HUES48 (cell line): ENCODE results near the gene ADGRB3.
"Not testable (repeated sequence)": the region's sequence is repeated elsewhere in the genome, so short reads cannot be mapped to it uniquely, and the experiment has no call there.

Experiments
- H3K27ac ChIP-seq: one replicate; pipeline ENCODE4 v1.7.0; 2013; ENCODE audit warnings: low read depth, low read length, inconsistent platforms
- H3K27me3 ChIP-seq: 2 replicates; pipeline ENCODE4 v1.6.1; 2013; ENCODE audit warnings: mild to moderate bottlenecking, low read length; ENCODE audit not compliant: control insufficient read depth, insufficient read depth
- H3K36me3 ChIP-seq: 2 replicates; pipeline ENCODE4 v1.6.1; 2013; ENCODE audit warnings: low read length; ENCODE audit not compliant: control insufficient read depth, insufficient read depth
- H3K4me1 ChIP-seq: 2 replicates; pipeline ENCODE4 v1.6.1; 2013; ENCODE audit warnings: mild to moderate bottlenecking, low read length; ENCODE audit not compliant: control insufficient read depth, insufficient read depth
- H3K4me3 ChIP-seq: 2 replicates; pipeline ENCODE4 v1.5.1; 2013; ENCODE audit warnings: mild to moderate bottlenecking, low read depth, low read length
- H3K9ac ChIP-seq: 2 replicates; pipeline ENCODE4 v1.6.1; 2013; ENCODE audit warnings: mild to moderate bottlenecking, low read depth, low read length, moderate library complexity
- H3K9me3 ChIP-seq: 2 replicates; pipeline ENCODE4 v1.6.1; 2013; ENCODE audit warnings: low read length; ENCODE audit not compliant: control insufficient read depth, insufficient read depth

ADGRB3 gene

GRCh38 chr6:69111301-69111700, 476.2 kb downstream of the ADGRB3 start:
- no peaks in the 10 kb centered on the region for H3K36me3 ChIP-seq
- H3K27me3 ChIP-seq, result no peaks in the 10 kb centered on the region
- no peak overlapping the region for H3K27ac ChIP-seq
- no peak overlapping the region for H3K4me3 ChIP-seq
- H3K4me1 ChIP-seq, result peaks cover 7% of the 10 kb centered on the region; the same call in 1 of the 2 replicates
- no peak overlapping the region for H3K9ac ChIP-seq
- no peaks in the 10 kb centered on the region for H3K9me3 ChIP-seq

DNA sequence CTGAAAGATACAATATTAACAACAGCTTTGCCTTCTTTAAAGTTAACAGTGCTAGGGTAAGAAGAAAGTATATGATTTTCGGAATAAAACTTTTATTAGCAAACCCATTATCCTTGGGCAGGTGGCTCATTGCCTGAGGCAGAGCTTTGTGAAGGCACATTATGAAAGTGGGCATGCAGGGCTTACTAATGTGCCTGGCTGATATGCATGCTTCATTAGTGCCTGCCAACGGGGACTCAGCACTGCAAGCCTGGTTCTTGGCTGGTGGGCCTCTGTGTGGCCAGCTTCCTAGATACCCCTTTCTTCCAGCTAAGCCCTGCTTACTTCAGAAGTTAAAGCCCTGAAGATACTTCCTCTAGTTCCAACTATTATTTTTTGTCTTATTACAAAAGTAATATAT, 481.6 kb downstream of the ADGRB3 start:
- H3K4me1 ChIP-seq, result peaks cover 3% of the 10 kb centered on the region; the same call in 1 of the 2 replicates
- H3K27me3 ChIP-seq, result no peaks in the 10 kb centered on the region
- no peak overlapping the region for H3K27ac ChIP-seq
- H3K9ac ChIP-seq, result no peak overlapping the region
- no peaks in the 10 kb centered on the region for H3K9me3 ChIP-seq
- H3K4me3 ChIP-seq, result no peak overlapping the region
- H3K36me3 ChIP-seq, result no peaks in the 10 kb centered on the region

DNA sequence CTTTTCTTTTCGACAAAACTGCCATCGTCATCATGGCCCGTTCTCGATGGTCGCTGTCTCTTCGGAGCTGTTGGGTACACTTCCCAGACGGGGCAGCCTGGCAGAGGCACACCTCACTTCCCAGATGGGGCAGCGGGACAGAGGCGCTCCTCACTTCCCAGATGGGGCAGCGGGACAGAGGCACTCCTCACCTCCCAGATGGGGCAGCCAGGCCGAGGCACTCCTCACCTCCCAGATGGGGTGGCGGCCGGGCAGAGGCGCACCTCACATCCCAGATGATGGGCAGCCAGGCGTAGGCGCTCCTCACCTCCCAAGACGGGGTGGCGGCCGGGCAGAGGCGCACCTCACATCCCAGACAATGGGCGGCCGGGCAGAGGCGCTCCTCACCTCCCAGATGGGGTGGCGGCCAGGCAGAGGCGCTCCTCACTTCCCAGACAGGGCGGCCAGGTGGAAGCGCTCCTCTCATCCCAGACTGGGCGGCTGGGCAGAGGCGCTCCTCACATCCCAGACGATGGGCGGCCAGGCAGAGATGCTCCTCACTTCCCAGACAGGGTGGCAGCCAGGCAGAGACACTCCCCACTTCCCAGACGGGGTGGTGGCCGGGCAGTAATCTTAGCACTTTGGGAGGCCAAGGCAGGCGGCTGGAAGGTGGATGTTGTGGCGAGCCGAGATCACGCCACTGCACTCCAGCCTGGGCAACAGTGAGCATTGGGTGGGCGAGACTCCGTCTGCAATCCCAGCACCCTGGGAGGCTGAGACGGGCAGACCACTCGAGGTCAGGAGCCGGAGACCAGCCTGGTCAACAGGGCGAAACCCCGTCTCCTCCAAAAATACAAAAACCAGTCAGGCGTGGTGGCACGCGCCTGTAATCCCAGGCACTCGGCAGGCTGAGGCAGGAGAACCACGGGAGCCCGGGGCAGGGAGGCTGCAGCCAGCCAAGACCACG, 486.7 kb downstream of the ADGRB3 start:
- not testable (repeated sequence) for H3K9ac ChIP-seq, H3K27ac ChIP-seq, H3K4me3 ChIP-seq, H3K9me3 ChIP-seq, H3K27me3 ChIP-seq, H3K4me1 ChIP-seq, H3K36me3 ChIP-seq

DNA sequence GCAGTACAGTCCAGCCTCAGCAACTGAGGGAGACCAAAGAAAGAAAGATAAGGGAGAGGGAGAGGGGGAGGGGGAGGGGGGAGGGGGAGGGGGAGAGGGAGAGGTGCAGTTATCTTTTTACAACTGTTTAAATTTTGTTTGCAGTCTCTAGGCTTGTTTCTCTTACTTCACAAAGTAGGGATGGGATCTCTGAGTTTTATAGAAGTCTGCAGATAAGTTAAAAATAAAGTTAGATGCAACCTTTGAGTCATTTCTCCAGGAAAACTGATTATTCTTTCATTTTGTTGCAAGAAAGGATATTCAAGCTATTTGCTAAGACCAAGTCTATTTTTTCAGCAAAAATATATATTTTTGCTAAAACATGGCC, 487.3 kb downstream of the ADGRB3 start:
- Histone ChIP-seq H3K4me1 (no peaks in the 10 kb centered on the region), H3K4me3 (no peak overlapping the region), H3K9ac (no peak overlapping the region), H3K36me3 (no peaks in the 10 kb centered on the region), H3K9me3 (no peaks in the 10 kb centered on the region), H3K27me3 (no peaks in the 10 kb centered on the region), H3K27ac (no peak overlapping the region)

- Histone ChIP-seq H3K36me3 (no peaks in the 10 kb centered on the region), H3K27me3 (no peaks in the 10 kb centered on the region), H3K4me1 (no peaks in the 10 kb centered on the region; the same call in 1 of the 2 replicates), H3K4me3 (no peak overlapping the region), H3K9ac (no peak overlapping the region), H3K27ac (no peak overlapping the region), H3K9me3 (no peaks in the 10 kb centered on the region)
Observed at GRCh38 chr6:69128411-69128810, 493.3 kb downstream of the ADGRB3 start.

DNA sequence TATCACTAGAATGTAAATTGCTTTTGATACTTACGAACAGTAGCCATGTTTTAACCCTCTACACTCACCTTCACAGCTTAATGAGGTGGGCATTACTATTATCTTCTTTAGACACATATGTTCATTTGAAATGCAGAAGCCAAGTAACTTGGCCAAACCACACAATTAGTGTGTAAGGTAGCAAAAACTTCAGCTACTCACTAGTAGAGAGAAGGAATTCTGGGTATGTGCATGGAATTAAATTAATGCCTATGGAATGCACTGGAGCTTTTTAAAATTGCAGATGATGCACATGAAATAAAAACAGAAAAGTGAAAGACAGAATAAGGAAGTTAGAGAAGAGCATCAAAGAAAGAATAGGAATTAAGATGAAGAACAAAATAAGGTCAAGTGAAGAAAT, 494.0 kb downstream of the ADGRB3 start:
- Histone ChIP-seq H3K27ac (no peak overlapping the region), H3K4me3 (no peak overlapping the region), H3K9ac (no peak overlapping the region), H3K9me3 (no peaks in the 10 kb centered on the region), H3K4me1 (no peaks in the 10 kb centered on the region; the same call in 1 of the 2 replicates), H3K36me3 (no peaks in the 10 kb centered on the region), H3K27me3 (no peaks in the 10 kb centered on the region)

GRCh38 chr6:69135927-69136326, 500.8 kb downstream of the ADGRB3 start:
- Histone ChIP-seq H3K27me3 (no peaks in the 10 kb centered on the region), H3K36me3 (no peaks in the 10 kb centered on the region), H3K27ac (no peak overlapping the region), H3K4me1 (peaks cover 6% of the 10 kb centered on the region), H3K9me3 (no peaks in the 10 kb centered on the region), H3K9ac (no peak overlapping the region), H3K4me3 (no peak overlapping the region)

GRCh38 chr6:69138148-69138547, 503.1 kb downstream of the ADGRB3 start:
- Histone ChIP-seq H3K36me3 (no peaks in the 10 kb centered on the region), H3K27me3 (no peaks in the 10 kb centered on the region), H3K9ac (no peak overlapping the region), H3K9me3 (no peaks in the 10 kb centered on the region), H3K4me1 (peaks cover 6% of the 10 kb centered on the region), H3K27ac (no peak overlapping the region), H3K4me3 (no peak overlapping the region)

- no peaks in the 10 kb centered on the region for H3K36me3 ChIP-seq
- no peak overlapping the region for H3K9ac ChIP-seq
- H3K27me3 ChIP-seq, result no peaks in the 10 kb centered on the region
Observed at GRCh38 chr6:69138893-69139494, 503.9 kb downstream of the ADGRB3 start.

DNA sequence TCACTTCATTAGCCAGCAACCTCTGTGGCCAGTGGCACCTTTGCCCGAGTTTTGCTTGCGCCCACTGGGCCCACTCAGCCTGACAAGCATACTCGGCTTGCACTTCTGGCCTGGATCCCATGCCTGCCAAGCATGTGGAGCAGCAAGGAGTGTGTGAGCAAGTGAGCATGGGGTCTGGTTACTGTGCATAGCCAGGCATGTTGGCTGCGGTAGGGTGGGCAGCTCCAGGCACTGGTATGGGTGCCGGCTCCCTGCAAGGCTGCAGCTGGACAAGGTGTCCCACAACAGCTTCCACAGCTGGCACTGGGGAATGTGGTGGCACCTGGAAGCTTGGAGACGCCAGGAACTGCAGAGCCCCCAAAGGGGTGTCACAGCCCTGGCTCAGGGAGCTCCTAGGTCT, 510.0 kb downstream of the ADGRB3 start:
- Histone ChIP-seq H3K9ac (no peak overlapping the region), H3K4me3 (no peak overlapping the region), H3K4me1 (no peaks in the 10 kb centered on the region), H3K9me3 (peaks cover 11% of the 10 kb centered on the region), H3K27me3 (no peaks in the 10 kb centered on the region), H3K36me3 (no peaks in the 10 kb centered on the region), H3K27ac (no peak overlapping the region)

More at GRCh38 chr6:69138893-69139494, 503.9 kb downstream of the ADGRB3 start:
- Histone ChIP-seq H3K27ac (peak overlapping the region; percentile 14), H3K4me1 (peaks cover 6% of the 10 kb centered on the region), H3K4me3 (no peak overlapping the region), H3K9me3 (no peaks in the 10 kb centered on the region)

GRCh38 chr6:69146385-69146784, 511.3 kb downstream of the ADGRB3 start:
- H3K4me3 ChIP-seq, result no peak overlapping the region
- H3K4me1 ChIP-seq, result no peaks in the 10 kb centered on the region
- H3K9ac ChIP-seq, result no peak overlapping the region
- no peaks in the 10 kb centered on the region for H3K36me3 ChIP-seq
- no peaks in the 10 kb centered on the region for H3K27me3 ChIP-seq
- H3K9me3 ChIP-seq, result peaks cover 11% of the 10 kb centered on the region
- no peak overlapping the region for H3K27ac ChIP-seq
